Astrocyte of the spinal cord (primary cell): Measurements from ENCODE around the gene LHB.
A peak's percentile ranks its signal among the peaks of the same experiment; 100 is the strongest.

ENCODE experiments used
- DNase-seq: peaks from one replicate; pipeline ENCODE4 v3.0.0; 2011; ENCODE audit warnings: low read depth, low spot score
- H3K4me3 ChIP-seq: 2 replicates; pipeline ENCODE4 v1.5.1; 2011; ENCODE audit warnings: low read depth, mild to moderate bottlenecking, low read length, moderate library complexity
- CTCF ChIP-seq: IDR thresholded peaks from 2 replicates; pipeline ENCODE4 v1.5.1; 2012; ENCODE audit warnings: low read depth, mild to moderate bottlenecking, low read length, inconsistent platforms
- in situ Hi-C: cut with HindIII; loops from 2 replicates; pipeline ENCODE4 v1.10.0; 2017; ENCODE audit warnings: low sequenced_read_pairs

The LHB gene

GRCh38 chr19:48967346-48968178, 49.3 kb downstream of the LHB start:
- H3K4me3 ChIP-seq: no peak overlapping the region
- no peak for DNase-seq
- in situ Hi-C loops: no loop called here

GRCh38 chr19:48966541-48967345, 50.1 kb downstream of the LHB start:
- in situ Hi-C loops: no loop called here
- TF ChIP-seq CTCF: no peak
- DNase-seq: no peak
- H3K4me3 ChIP-seq: peak overlapping the region; percentile 92

More at GRCh38 chr19:48967346-48968178, 49.3 kb downstream of the LHB start:
- no peak for TF ChIP-seq CTCF
